ENCODE results near the gene TDRD15. TPM values are rescaled to one million over a fixed set of nuclear protein-coding genes. Genes with fewer than 3 reads are reported as not detected.

The TDRD15 gene
- total RNA-seq, 2 donors from 2014 or later, result 0.33 TPM; not detected in 1

DNA sequence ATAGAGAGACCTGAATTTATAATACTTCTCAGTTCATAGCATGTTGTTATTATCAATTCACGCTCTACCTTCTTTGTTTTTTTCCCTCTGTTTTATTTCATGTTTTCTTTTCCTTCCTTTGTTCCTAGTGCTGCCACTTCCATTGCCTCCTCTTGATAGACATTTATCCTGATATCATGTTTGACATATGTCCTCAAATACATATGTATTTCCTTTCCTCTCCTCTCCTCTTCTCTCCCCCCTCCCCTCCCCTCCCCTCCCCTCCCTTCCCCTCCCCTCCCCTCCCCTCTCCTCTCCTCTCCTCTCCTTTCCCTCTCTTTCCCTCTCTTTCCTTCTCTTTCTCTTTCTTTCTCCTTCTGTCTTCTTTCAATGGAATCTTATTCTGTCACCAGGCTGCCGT is 67.8 kb downstream of the TDRD15 start:
- ATAC-seq (no peak), DNase-seq (no peak)
- Histone ChIP-seq H3K9me3 (no peaks in the 10 kb centered on the region), H3K36me3 (replicated peaks in 1 of 2; ENCODE audit: insufficient read depth in 1 of 2, low read depth in 2 of 2) (no peaks in the 10 kb centered on the region), H3K4me3 (no peak overlapping the region), H3K27ac (no peak overlapping the region), H3K27me3 (no peaks in the 10 kb centered on the region), H3K4me1 (no peaks in the 10 kb centered on the region)
- 85 to 92% methylated on average over 2 of the region's 2 CpGs for WGBS, 2 donors
- intact Hi-C loops (cut with DNase I), result no loop called here
- TF ChIP-seq, protein P1, sequence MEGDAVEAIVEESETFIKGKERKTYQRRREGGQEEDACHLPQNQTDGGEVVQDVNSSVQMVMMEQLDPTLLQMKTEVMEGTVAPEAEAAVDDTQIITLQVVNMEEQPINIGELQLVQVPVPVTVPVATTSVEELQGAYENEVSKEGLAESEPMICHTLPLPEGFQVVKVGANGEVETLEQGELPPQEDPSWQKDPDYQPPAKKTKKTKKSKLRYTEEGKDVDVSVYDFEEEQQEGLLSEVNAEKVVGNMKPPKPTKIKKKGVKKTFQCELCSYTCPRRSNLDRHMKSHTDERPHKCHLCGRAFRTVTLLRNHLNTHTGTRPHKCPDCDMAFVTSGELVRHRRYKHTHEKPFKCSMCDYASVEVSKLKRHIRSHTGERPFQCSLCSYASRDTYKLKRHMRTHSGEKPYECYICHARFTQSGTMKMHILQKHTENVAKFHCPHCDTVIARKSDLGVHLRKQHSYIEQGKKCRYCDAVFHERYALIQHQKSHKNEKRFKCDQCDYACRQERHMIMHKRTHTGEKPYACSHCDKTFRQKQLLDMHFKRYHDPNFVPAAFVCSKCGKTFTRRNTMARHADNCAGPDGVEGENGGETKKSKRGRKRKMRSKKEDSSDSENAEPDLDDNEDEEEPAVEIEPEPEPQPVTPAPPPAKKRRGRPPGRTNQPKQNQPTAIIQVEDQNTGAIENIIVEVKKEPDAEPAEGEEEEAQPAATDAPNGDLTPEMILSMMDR (IDR thresholded peaks at IDR 0.05), result no peak
- TF ChIP-seq POLR2A (IDR thresholded peaks at IDR 0.05), result no peak

Other genes starting within 250 kb of the TDRD15 start
- under 1 TPM; 0.66 to 0.78 TPM for gene APOB, start 79.9 kb upstream of the TDRD15 start, total RNA-seq

Data from body of pancreas (tissue), 4 donors.